OCI-M1 (cell line): Measurements from ENCODE around the gene NEMF.
"Not testable (repeated sequence)": the region's sequence is repeated elsewhere in the genome, so short reads cannot be mapped to it uniquely, and the experiment has no call there.

Experiments
- DNase-seq: peaks from one replicate; lab custom pipeline; 2025; lab: John Stamatoyannopoulos, UW

NEMF gene

DNA sequence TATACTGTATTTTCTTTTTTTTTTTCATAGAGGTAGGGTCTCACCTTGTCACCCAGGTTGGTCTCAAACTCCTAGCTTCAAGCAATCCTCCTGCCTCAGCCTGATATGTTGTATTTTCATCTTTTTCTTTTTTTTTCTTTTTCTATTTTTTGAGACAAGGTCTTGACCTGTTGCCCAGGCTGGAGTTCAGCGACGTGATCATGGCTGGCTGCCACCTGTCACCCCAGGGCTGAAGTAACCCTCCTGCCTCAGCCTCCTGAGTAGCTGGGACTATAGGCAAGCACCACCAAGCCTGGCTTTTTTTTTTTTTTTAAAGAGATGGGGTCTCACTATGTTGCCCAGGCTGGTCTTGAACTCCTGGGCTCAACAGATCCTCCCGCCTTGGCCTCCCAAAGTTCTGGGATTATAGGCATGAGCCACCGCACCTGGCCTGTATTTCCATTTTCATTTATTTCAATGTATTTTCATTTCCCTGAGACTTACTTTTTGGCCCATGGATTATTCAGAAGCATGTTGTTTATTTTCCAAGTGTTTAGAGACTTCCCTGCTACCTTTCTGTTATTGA lies 24.1 kb upstream of the NEMF start:
- no peak for DNase-seq

- DNase-seq = no peak
These were observed 23.1 kb upstream of the NEMF start for GRCh38 chr14:49875640-49876198.

DNA sequence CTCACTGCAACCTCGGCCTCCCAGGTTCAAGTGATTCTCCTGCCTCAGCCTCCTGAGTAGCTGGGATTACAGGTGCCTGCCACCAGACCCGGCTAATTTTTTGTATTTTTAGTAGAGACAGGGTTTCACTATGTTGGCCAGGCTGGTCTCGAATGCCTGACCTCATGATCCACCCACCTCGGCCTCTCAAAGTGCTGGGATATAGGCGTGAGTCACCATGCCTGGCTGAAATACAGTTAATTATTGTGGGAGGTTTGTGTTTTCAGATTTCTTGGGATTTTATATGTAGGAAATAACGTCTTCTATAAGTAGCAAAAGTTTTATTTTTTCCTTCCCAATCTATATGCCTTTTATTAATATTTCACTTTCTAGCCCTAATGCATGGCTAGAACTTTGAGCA lies 21.0 kb upstream of the NEMF start:
- DNase-seq = not testable (repeated sequence)

DNA sequence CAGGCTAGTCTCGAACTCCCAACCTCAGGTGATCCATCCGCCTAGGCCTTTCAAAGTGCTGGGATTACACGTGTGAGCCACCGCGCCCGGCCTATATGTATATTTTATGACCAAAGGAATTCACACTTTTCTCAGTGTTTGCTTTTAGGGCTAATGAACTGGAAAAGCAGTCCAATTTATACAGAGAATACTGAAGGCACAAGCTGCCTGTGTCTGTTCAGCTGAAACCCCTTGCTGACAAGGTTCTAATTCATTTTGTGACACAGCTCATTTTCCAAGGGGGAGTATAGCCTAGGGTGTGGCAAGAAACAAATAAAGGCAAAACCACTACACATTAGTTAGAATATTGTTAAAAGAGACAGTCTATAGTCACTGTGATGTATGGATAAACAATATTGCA lies 18.3 kb upstream of the NEMF start:
- DNase-seq = no peak

GRCh38 chr14:49868720-49869114 lies 16.1 kb upstream of the NEMF start:
- no peak for DNase-seq

- DNase-seq = peak; percentile 94
These were observed 15.5 kb upstream of the NEMF start for GRCh38 chr14:49867831-49868719.

DNA sequence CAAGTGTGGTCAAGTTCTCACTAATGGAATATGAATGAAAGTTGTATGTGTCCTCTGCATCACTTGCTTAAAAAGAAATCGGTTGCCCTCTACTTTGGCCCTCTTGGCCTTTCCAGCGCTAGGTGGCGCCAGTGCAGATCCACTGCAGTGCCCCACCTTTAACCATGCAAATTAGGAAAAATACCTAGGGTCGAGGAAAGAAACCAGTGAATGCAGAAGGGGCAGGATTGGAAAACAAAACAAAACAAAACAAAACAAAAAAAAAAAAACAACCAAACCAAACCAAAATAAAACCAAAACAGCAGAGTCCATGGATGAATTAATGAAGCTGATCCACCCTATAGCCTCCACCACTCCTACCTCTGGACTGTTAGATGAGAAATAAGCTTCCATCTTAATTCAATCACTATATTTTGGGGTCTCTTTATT lies 12.9 kb upstream of the NEMF start:
- DNase-seq = peak; percentile 80

DNA sequence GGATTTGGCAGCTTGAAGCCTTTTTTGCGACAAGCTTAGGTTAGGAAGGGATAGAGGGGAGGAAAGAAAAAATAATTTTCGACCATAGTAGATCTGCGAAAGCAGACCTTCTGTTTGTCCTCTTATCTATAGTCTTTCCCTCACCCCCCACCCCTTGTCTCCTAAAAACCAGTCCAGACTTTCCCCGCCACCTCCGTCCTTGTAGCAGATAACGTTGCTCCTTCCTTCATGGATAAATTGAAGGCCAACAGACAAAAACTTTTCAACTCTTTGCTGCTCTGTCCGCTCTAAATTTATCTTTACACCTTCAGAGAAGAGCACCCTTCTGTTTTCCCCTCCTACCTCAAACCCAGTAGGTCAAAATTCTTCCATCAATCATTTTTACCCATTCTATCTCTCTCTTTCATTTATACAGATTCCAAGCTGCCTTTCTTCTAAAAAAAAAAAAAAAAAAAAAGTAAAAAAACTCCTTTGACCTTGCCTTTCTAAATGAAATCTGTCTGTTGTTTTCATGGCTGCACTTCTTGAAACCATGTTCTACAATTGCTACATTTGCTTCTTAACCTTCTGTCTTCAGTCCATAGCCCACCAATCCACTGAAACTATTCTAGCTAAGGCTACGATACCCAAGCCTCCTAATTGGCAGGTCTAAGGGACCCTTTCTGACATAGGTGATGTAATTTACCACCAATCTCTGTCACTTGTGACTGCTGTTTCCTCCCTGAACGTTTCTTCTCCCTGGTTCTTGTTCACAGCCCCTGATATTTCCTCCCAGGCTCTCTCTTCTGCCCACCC lies 11.1 kb upstream of the NEMF start:
- DNase-seq = peak; percentile 67

DNA sequence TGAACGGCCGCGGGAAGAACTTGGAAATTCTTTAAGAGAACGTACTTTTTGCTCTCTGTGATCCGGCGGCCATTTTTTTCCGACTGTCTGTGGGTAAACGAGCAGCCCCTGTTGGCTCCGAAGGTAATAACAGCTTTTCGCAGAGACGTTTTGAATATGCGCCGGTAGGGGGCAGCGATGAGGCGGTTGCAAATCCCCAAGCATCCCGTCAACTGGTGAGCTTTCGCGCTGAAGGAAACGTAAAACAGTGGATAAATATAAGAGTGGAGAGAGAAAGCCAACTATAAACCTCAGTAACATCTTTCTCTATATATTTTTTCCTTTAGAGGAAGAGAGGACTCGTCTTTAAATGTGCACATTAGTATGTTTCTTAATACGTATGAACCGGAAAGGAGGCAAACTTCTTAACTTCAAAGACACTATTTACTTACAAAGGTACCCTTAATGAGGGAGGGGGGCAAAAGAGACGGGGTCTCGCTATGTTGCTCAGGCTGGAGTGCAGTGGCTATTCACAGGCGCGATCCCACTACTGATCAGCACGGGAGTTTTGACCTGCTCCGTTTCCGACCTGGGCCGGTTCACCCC lies 9.6 kb upstream of the NEMF start:
- DNase-seq = peak; percentile 88

GRCh38 chr14:49861699-49862088 lies 9.1 kb upstream of the NEMF start:
- DNase-seq = peak; percentile 82

GRCh38 chr14:49860988-49861698 lies 8.6 kb upstream of the NEMF start:
- DNase-seq = no peak

DNA sequence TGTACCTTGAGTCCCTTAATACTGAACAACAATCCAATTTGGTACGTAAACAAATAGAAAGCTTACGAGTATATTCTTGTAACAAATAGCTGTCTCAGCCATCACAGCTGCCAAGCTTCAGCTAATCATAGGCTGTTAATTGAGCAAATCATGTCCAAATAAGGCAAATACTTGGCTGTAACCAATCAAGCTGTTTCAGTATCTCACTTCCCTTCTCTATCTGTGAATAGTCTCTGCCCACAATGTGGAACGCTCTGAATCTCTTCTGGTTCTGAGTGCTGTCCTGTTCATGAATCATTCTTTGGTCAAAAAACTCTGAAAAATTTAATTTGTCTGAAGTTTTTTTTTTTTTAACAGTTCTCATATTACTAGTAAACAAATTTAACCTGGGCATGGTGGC lies 5.8 kb upstream of the NEMF start:
- DNase-seq = peak; percentile 32

DNA sequence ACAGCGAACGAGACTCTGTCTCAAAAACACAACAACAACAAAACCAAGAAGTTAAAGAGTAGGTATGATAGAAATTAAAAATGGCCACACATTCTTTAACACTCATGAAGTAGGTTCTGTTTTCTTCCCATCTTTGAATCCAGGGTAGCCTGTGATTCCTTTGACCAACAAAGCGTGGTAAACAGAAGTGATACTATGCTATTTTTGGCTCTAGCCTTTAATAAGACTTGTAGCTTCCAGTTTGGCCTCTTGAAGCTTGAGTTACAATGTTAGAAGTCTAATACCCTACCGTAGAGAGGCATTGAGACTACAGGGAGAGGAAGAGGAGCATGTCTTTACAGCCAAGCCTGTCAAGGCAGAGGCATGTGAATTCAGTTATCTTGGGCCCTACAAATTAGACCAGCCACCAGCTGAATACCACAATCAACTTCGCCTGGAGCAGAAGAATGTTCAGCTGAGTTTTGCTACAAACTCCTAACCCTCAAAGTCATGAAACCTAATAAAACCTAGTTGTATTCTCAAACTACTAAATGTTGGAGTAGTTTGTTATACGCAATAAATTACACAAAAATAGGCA lies 4.9 kb upstream of the NEMF start:
- DNase-seq = no peak

GRCh38 chr14:49853572-49854375 lies 1.2 kb upstream of the NEMF start:
- peak; percentile 79 for DNase-seq

GRCh38 chr14:49853158-49853477 lies 530 bp upstream of the NEMF start:
- DNase-seq = no peak

GRCh38 chr14:49851813-49852212 lies 775 bp downstream of the NEMF start:
- DNase-seq = peak; percentile 46

DNA sequence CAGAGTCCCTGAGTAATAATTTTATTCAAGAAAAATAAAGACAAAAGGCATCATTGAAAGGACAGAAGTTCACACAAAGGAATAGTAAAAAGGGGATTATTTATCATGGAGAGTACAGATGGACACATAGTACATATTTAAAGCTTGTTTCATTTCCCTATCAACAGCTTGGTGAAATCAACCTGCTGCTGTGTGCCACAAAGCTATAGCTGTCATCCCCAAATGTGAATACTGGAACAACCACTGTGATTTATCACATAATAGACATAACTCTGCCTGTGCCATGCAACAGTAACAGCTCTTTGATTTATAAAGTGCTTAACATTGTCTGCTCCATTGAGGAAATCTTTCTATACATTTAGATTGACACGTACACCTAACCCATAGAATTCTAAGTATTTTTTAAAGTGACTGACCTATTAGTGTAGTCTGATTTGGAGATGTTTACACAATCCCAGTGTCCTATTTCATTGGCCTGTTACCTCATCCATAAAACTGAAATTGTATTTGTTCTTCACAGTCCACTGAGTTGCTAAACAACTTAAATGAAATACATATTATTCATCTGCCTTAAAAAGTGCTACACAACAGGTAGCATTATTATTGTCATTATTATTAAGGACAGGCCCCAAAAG lies 3.3 kb downstream of the NEMF start:
- DNase-seq = no peak

- no peak for DNase-seq
These were observed 23.9 kb downstream of the NEMF start for GRCh38 chr14:49828640-49829039.

- DNase-seq = no peak
These were observed 32.4 kb downstream of the NEMF start for GRCh38 chr14:49820176-49820575.

- DNase-seq = no peak
These were observed 35.7 kb downstream of the NEMF start for GRCh38 chr14:49816844-49817243.
